ENCODE results near the gene ZSWIM6.

The ZSWIM6 gene

DNA sequence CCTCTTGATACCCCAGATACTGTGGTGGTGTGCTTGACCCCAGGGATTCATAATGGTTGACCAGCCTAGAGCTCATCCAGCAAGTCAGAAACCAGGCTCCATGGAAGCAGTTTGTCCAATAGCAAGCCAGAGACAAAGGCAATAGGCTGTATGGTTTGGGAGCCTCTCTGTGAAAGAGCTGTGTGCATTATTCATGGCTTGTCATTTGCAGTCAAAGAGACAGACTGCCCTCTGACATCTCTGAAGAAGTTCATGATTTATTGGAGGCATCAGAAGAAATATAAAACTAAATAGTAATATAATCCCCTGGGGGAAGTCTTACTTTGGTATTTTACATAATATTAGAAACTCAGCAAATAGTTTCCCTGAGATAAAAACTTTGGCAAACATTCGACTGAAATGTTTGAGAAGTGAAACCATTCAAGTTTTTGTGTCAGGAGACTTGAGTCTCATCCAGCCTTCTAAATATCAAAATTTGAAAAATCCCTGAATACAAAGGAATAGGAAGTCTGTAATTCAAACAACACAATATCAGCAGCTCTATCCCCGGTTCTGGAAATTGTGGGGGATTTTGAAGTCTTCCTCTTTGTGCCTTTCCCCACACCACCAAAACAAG, 250.3 kb downstream of the ZSWIM6 start:
- no peak for FAIRE-seq
- DNase-seq (ENCODE audit: insufficient read length, low spot score): no peak

DNA sequence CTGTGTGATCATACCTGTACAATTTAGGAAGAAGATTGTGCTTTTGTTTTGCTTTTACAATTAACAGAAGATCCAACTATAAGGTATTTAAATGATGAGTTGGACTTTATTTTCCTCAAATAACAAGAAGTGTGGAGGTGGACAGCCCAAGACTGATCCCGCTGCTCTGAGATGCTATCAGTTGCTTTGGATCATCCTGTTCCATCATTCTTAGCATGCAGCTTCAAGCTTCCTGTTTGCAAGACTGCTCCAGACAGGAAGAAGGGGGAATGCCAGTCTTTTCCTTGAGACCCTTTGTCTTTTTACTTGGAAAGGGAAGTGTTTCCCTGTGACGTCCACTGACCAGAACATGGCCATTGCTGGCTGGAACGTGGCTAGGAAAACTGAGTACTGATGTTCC, 250.8 kb downstream of the ZSWIM6 start:
- FAIRE-seq: no peak
- DNase-seq (ENCODE audit: insufficient read length, low spot score): no peak

DNA sequence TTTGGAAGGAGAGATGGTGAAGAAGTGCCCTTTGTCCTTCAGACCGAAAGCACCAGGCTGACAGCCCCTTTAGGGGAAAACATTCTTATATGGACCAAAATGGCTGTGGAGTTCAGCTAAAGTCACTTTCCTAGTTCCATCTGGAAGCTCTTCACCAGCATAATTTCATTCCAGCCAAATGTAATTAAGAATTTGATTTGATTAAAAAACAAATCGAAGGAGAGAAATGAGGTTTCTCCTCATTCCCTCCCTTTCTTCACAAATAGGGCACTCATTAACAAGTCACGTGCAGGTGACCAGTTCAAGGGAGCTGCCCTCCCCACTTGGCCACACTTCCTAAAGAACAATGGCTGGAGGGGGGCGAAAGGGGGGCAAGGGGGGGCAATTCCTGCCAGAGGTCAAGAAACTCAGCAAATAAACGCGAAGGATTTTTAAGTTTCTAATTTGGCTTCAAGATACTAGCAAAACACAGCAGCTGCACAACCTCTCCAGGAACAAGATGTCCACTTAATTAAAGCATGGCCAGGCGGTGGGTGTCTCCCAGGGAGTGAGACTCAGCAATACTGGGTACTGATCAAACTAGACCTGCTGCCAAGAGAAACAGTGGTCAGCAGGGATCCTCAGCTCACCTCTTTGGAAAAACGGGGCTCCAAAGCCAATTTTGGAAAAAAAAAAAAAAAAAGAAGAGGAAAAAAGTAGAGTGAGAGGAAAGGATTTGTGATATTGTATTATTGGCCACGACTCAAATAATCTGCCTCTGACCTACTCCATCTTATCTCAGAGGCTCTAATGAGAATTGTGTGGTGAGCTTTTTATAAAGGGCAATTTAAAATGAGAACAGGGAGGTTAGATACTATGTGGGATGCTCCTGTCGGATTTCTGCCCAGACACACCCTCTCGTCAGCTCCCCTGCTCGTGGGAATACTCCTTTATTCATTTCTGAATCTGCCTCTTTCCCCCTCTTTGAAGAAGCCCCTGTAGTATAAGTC, 254.3 kb downstream of the ZSWIM6 start:
- DNase-seq (ENCODE audit: insufficient read length, low spot score) (no peak), FAIRE-seq (no peak)

DNA sequence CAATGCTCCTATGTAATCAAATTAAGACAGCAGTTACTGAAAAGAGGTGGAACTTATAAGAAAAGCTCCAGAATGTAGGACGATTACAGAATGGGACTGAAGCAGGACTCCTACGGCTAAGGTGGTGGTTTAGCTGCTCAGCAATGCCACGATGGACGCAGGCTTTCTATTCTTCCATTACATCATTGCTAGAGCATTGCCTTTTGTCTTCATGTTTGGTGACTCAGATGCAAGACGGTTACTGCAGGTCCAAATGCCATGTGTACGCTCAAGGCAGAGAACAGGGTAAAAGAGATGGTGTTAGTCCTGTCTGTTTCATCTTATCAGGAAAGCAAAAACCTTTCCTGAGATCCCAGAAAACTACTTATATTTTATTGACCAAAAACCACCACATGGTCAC, 255.1 kb downstream of the ZSWIM6 start:
- FAIRE-seq (no peak), DNase-seq (ENCODE audit: insufficient read length, low spot score) (no peak)

DNA sequence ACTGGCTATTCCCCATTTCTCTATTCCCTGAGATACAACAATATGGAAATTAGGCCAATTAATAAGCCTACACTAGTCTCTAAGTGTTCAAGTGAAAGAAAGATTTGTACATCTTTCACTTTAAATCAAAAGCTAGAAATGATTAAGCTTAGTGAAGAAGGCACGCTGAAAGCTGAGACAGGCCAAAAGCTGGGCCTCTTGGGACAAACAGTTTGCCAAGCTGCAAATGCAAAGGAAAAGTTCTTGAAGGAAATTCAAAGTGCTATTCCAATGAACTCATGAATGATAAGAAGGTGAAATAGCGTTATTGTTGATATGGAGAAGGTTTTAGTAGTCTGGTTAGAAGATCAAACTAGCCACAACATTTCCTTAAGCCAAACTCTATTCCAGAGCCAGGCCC, 256.2 kb downstream of the ZSWIM6 start:
- DNase-seq (ENCODE audit: insufficient read length, low spot score): no peak
- FAIRE-seq: no peak

DNA sequence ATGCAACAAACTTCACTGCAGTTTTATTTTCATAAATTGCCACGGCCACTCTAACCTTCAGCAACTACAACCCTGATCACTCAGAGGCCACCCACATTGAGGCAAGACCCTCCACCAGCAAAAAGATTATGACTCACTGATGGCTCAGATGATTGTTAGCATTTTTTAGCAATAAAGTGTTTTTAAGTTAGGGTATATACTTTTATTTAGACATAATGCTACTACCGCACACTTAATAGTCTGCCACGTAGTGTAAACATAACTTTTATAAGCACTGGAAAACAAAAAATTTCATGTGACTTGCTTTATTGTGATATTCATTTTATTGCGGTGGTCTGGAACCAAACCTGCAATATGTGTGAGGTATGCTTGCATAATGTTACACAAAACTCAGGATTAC, 257.9 kb downstream of the ZSWIM6 start:
- no peak for DNase-seq (ENCODE audit: insufficient read length, low spot score)
- FAIRE-seq: no peak

DNA sequence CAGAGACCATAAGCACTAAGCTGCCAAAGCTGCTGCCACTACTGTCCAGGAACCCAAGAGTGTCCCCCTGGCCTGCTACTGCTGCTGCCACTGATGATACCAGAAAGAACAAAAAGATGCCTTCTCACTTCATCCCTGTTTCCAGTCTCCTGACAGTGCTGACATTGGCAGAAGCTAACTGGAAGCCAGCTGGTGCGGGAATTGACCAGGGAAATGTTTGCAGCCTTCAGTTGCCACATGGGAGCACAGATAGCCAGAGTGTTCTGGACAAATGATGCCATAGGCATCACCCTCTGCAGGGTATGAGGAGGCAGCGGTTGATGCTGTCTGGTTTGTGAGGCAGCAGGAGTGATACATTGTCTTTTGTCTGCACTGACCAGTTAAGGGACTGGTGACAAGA, 258.4 kb downstream of the ZSWIM6 start:
- FAIRE-seq: no peak
- DNase-seq (ENCODE audit: insufficient read length, low spot score): no peak

DNA sequence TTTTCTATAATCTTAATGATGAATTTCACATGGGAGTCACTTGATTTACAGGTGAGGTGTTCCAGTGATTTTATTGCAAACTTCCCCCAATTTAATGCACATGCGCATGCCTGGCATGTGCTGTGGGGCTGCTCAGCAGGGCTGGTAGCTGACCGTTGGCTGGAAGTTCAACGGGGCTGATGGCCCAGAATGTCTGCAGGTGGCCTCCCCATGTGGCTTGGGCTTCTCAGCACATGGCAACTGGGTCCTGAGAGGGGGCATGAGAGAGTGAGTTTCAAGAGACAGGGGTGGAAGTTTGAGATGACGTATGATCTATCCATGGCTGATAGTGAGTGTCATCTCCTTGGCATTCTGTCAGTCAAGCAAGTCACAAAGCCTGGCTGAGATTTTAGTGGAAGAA, 259.8 kb downstream of the ZSWIM6 start:
- FAIRE-seq: no peak

DNA sequence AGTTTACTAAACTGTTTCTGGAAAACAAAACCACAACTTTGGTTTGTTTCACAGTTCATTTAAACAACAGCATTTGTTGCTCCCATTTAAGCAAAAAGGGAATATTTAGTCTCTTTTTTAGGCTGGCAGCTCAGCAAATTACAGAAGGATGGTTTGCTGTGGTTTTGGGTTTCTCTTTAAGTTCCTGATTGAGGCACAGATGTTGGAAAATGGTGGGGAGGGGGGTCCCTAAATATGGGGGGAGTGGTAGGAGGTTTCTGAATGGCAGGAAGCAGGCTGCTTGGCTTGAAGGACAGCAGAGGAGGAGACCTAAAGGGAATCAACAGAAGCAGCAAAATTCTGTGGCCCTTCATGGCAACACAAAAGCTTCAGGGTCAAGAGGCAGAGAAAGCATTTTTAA, 263.4 kb downstream of the ZSWIM6 start:
- no peak for FAIRE-seq

More for the DNA sequence above, 259.8 kb downstream of the ZSWIM6 start:
- no peak for DNase-seq (ENCODE audit: insufficient read length, low spot score)

More for the DNA sequence above, 263.4 kb downstream of the ZSWIM6 start:
- DNase-seq (ENCODE audit: insufficient read length, low spot score): no peak

Measured in GM19239 (cell line).